GM21360 (cell line): Measurements from ENCODE around the gene CLTRN.
"Not testable (repeated sequence)": the region's sequence is repeated elsewhere in the genome, so short reads cannot be mapped to it uniquely, and the experiment has no call there.

Source experiments
- ATAC-seq: cut with Tn5 transposase; IDR thresholded peaks from one replicate; pipeline ENCODE4 v1.9.1; 2021; ENCODE audit warnings: mild to moderate bottlenecking, moderate library complexity; ENCODE audit not compliant: unreplicated experiment

CLTRN gene, protein sequence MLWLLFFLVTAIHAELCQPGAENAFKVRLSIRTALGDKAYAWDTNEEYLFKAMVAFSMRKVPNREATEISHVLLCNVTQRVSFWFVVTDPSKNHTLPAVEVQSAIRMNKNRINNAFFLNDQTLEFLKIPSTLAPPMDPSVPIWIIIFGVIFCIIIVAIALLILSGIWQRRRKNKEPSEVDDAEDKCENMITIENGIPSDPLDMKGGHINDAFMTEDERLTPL

GRCh38 chrX:15664487-15665444 lies at the start of gene CLTRN:
CLTRN (minus strand) TSS chrX:15664805; CDS start chrX:15664775, 30 bp downstream.
- ATAC-seq, result no peak

- ATAC-seq, result not testable (repeated sequence)
Observed at GRCh38 chrX:15704273-15704672, 39.7 kb upstream of the CLTRN start.

DNA sequence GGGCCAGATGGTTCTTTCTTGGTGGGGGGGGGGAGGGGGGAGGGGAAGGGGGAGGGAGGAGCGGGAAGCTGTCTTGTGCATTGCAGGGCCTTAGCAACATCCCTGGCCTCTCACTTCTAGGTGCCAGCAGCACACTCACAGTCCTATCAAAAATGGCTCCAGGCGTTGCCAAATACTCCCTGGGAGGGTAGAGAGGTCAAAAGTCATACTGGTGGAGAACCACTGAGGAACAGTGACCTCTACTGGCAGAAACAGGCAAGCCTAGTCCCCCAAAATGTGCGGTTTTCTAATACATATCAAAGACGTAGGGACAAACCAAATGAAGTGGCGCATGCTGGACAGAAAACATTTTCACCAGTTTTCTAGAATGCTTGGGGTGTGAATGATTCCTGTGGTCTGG lies 39.2 kb upstream of the CLTRN start:
- ATAC-seq, result not testable (repeated sequence)

DNA sequence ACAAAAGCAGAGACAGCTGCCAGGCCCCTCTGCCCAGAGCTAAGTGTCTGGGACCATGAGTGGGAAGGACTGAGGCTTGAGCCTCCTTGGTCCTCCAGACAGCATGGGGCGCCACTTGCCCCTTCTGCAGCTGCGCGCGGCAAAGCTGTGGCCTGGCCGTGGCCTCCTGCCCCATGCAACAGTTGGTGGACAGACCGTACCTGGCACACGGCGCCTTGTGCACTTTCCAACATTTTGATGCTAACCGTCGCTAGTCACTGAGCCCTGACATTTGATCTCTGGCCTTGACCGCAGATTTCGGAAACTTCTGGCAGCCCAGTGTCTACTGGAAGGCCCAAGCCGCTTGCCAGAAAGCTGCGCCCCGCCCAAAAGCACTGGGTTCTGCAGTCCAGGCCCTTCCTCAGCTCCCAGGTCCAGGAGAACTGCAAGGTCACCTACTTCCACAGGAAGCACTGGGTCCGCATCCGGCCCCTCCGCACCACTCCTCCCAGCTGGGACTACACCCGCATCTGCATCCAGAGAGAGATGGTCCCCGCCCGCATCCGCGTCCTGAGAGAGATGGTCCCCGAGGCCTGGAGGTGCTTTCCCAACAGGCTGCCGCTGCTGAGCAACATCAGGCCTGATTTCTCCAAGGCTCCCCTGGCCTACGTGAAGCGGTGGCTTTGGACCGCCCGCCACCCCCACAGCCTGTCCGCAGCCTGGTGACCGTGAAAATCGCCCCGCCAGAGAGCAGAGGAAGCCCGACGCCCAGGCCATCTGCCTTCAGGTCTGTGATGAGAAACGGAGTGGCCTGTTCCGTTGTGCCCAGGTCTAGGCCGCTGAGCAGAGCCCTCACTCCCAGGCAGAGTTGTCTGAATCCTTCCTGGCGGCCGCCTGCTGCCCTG lies 38.1 kb upstream of the CLTRN start:
- ATAC-seq, result no peak

- no peak for ATAC-seq
Observed at GRCh38 chrX:15696516-15696915, 31.9 kb upstream of the CLTRN start.

GRCh38 chrX:15694941-15695451 lies 30.4 kb upstream of the CLTRN start:
- no peak for ATAC-seq

DNA sequence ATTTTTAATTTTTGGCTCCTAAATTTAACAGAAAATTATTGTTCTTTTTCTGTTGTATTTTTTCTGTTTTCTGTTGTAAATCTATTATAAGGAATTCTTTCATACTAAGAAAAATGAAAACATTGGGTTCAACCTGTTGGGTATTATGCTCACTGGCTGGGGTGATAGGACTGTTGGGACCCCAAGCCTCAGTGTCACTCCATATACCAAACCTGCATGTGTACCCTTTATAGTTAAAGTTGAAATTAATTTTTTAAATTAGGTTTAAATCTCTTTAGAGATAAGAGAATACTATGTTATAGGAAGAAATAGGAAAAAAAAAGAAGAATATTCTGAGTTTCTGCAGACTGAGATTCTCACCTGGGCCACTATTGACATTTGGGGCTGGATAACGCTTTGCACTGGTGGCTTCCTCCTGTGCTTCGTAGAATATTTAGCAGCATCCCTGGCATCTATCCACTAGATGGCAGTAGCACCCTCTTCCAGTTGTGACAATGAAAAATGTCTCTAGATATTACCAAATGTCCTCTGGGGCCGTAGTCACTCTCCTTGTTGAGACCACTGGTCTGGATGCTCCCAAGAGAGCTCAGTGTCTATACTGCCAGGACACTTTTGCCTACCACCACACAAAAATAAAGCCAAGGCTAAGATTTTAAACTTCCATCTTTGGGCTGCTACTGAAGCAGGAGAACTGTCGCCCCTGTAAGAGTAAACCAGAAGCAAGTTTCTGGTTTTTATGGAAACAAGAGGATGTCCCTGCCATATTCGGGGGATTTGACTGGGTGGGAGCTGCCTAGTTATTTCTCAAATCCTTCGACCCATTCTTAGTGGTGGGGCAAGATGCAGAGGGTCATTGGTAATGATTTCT lies 22.4 kb upstream of the CLTRN start:
- peak; percentile 88 for ATAC-seq

- no peak for ATAC-seq
Observed at GRCh38 chrX:15683193-15683592, 18.6 kb upstream of the CLTRN start.

DNA sequence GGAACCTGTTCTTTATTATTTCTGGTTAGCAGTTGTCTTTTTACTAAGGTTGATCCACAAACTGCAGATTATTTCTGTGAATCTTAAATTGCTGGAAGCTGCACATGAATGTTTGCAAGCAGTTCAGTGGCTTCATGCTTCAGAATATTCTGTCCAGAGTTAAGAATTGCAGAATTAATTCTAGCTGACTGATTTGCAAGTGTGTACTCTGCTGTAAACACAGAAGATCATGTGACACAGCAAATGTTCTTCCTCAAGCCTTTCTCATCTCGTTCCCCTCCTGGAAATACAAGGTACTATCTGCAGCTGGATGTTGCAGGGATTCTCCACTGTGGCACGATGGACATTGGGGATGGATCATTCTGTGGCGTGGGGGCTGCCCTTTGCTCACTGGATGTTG lies 16.8 kb upstream of the CLTRN start:
- no peak for ATAC-seq

GRCh38 chrX:15680401-15680800 lies 15.8 kb upstream of the CLTRN start:
- ATAC-seq, result no peak

- no peak for ATAC-seq
Observed at GRCh38 chrX:15679246-15679645, 14.6 kb upstream of the CLTRN start.

DNA sequence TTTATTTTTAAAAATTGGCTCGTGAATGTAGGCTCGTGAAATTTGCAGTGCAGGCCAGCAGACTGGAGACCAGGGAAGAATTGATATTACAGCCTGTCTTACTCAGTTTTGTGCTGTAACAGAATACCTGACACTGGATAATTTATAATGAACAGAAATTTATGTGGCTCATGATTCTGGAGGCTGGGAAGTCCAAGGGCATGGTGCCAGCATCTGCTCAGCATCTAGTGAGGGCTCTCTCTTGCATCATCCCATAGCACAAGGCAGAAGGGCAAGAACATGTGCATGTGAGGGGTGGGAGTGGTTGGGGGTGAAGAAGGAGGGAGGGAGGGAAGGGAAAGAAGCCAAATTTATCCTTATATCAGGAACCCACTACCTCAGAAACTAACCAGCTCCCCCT lies 13.7 kb upstream of the CLTRN start:
- ATAC-seq, result no peak

DNA sequence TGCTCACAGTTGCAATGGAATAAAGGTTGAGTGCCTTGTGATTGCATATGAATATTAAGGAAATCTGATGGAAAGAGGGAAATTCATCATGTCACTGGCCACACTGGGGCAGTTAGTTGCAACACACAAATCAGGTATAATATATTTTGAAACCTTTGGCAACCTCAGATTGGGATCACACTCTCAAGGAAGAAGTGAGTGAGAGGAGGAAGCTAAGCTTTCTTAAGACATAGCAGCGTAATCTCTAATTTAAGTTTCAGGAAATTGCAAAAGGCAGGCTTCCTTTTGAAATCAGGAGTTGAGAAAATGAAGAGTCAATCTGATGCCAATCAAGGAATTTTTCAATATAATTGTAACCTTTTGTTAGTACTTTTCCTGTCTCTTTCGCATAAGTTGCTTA lies 12.3 kb upstream of the CLTRN start:
- no peak for ATAC-seq

- peak; percentile 67 for ATAC-seq
Observed at GRCh38 chrX:15675490-15675921, 10.9 kb upstream of the CLTRN start.

DNA sequence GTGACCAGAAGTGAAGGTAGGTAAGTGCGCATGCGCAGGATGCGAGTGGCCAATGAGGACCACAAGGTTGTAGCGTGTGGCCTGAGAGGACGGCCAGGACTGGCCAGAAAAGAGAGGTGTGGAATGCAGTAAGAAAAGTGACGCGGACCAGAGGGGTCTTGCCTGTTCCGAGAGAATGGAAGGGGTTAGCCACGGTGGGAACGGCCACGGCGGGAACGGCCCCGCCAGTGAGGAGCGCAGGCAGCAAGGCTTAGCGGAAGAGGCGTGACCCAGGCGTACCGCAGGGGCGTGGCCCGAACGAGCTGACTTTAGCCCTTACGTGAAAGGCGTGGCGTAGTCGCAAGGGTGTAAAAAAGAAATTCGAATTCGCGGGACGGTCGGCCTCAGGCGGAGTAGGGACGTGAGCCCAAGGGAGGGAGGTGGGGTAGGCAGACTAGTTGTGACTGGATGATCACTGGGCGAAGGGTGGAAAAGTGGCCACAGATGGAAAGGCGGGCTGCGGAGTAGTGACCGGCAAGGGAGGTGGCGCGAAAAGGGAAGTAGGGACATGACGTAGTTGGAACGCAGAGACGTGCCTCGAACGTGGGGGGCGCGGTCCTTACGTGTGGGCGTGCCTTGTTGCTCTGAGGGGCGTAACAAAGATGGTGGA lies 10.4 kb upstream of the CLTRN start:
- peak; percentile 74 for ATAC-seq

DNA sequence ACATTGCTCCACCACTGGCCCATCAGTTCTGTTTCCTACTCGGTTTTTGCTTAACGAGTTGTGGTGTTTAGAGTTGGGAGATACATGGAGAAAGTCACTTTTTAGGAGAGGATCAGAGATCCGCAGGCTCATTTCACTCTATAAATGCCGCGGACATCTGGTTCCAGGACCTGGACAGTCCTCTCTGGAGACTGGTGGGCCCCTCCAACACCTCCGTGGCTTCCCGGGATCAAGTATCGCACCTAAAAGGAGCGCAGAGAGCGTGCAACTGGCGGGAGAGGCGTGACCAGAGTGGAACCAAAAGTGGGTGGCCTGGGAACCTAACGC lies 9.9 kb upstream of the CLTRN start:
- ATAC-seq, result no peak

DNA sequence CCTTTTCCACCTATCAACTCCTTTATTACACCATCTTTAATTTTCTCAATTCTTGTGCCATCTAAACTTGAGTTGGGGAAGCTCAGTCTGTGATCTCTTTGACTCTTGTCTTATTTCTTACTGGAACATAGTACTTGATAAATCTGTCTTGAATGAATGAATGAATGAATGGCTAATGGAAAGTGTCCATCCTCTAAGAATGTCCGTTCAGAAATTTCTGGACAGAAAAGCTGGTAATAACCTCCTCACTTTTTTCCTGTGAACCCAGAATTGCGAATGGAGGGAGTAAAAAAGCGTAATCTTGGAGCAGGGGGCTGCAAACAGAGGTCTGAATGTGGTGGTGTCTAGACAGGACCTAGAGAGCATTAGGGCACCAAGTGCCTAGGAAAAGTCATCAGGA lies 9.4 kb upstream of the CLTRN start:
- ATAC-seq, result no peak

DNA sequence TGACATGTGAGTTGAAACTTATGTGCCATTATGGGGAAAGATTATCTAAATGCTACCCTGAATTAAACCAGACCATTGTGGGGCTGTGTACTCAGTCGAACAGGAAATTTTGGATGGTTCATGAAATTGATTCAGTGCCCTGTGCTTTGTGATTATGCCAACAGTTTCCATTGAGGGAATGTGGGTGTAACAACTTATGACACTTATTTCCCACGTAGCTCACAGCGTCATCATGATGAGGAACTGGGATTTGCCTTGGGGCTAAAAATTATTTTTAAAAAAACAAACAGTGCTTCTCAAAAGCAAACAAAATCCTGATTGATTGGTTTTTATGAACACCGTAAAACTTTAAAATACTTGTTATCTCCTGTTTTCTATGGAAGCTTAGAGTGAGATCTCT lies 8.3 kb upstream of the CLTRN start:
- ATAC-seq, result no peak

DNA sequence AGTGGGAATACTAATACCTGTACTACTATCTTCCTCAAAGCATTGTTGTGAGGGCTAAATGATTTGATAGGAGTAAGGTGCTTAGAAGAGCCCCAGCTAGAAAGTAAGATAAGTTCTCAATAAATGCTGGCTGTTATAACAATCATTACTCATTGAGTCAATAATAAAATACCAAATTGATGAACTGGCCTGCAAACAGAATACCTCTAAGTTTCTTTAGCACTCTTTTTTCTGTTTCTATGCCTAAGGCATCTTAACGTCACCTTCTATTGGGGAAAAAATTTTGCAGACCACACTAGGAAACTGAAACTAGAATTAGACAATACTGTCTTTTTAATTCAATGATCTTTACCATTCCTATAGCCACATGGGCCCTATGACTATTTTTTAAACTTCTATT lies 1.2 kb downstream of the CLTRN start:
- ATAC-seq, result no peak

DNA sequence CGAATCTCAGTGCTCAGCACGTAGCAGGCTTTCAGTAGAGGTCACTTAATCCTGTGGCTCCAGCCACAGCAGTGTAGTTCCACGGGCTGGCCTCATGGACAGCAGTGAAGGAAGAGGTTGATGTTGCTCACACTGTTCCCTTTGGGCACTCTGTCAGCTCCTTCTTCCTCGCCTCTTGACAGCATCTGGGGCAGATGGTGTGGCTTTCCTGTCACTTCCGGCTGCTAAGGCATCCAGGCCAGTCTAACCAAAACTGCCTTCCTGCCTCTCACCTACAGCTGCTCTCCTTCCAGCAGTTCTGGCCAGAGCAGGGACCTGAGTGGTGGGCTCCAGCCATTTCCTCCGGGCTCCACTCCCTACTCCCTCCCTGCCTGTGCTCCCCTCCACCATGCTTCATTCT lies 9.8 kb downstream of the CLTRN start:
- not testable (repeated sequence) for ATAC-seq
